SIG-M5 (cell line): ENCODE measurements around the gene NCK1.

Experiments
- DNase-seq: peaks from one replicate; lab custom pipeline; 2025; lab: John Stamatoyannopoulos, UW

Gene NCK1

DNA sequence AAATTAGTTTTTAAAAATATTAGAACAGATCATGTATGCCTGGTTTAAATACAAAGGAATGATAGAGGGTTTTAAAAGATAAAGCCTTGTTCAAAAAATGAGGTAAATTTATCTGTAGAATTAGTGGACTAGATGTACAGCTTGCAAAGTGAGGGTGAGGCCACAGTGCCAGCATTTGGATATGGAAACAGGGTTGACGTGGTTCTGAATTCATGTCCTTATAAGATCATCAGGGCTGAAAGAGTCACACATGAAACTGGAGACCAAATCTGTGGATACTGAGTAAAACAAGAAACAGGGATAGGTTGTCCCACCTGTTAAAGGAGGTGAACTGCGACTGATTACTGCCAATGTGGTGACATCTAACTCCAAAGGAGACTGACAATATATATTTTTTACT lies 46.3 kb downstream of the NCK1 start:
- DNase-seq: no peak

DNA sequence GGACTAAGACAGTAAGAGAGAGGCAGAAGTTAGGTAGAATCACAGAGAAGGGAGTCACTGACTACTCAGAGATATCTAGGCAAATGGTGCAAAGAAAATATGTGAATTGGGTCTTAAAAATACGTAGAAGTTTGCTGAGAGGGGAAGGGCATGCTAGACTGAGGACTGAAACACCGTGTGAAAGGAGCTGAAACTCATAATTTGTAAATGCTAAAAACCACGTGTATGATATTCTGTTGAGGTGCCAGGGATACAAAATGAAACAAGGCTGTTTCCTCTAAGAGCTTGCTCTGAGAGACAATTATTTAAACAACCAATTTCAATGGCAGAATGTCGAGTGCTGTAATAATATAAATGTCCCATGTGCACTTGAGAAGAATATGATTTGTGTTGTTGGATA lies 47.2 kb downstream of the NCK1 start:
- no peak for DNase-seq

DNA sequence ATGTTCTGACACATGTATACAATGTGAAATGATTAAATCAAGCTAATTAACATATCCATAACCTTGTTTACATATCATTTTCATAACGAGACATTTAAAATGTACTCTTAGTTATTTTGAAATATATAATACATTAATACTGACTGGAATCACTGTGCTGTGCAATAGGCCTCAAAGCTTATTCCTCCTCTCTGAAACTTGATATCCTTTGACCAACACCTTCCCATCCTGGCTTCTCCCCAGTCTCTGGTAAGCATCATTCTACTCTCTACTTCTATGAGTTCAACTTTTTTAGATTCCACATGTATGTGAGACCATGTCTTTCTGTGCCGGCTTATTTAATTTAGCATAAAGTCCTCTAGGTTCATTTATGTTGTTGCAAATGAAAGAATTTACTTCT lies 48.7 kb downstream of the NCK1 start:
- no peak for DNase-seq

DNA sequence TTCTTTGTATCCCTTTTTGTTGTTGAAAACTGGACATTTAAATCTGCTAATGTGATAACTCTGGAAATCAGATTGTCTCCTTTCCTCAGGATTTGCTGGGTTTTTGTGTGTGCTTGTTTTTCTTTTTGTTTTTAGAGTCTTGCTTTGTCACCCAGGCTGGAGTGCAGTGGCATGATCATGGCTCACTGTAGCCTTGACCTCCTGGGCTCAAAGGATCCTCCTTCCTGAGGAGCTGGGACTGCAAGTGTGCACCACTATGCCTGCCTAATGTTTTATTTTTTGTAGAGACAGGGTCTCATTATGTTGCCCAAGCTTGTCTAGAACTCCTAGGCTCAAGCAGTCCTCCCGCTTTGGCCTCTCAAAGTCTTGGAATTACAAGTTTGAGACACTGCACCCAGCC lies 51.2 kb downstream of the NCK1 start:
- DNase-seq: no peak

DNA sequence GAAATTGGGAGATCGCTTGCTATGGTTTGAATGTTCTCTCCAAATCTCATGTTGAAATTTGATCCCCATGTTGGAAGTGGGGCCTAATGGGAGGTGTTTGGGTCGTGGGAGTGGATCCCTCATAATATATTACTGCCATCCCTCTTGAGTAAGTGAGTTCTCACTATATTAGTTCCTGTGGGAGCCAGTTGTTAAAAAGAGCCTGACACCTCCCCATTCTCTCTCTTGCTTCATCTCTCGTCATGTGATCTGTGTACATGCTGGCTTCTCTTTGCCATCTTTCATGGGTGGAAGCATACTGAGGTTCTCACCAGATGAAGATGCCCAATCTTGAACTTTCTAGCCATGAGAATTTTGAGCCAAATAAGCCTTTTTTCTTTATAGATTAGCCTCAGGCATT lies 52.7 kb downstream of the NCK1 start:
- no peak for DNase-seq

DNA sequence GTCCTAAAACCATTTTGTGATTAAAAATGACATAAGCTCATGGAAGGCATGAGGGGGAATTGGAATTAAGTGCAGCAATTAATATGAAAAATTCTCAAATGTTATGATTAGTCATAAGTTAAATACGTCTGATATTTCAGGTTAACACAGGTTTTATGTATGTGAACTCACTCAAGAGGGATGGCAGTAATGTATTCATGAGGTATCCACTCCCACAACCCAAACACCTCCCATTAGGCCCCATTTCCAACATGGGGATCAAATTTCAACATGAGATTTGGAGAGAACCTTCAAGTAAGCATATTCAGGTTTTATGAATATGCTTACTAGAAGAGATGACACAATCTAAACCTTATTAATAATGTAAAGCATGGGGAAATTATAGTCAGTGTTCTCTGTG lies 54.2 kb downstream of the NCK1 start:
- DNase-seq: no peak

DNA sequence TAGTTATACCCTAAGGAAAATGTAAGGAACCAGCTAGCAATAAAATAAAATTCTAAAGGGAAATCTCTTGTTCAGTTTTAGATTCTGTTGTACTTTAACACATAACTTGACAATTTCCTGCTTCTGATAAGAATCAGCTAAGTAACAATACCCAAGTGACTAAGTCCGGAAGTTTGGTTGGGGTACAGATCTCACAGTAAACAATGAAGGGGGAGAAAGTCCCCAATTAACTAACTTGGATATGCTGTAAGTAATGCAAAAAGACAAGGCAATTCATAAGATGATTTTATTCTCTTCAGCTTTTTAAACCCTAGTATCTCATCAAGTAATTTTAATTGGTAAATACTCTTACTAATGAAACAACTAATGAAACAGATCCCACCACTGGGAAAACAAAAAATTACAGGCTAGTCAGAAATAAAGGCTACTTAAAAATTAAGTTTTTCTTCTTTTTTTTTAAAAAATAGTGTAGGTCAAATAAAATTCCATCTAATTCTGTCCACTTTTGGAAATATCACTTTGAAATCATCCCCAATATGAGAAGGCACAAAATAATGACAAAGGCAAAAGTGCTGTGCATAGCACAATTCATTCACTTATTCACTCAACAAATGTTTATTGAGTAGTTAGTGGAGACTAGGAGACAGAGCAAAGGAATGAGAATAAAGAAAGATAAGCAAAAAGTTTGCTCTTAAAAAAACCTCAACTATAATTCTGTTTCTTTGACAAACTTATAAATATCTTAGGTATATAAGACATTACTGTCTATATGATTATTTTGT lies 58.0 kb downstream of the NCK1 start:
- DNase-seq: no peak

DNA sequence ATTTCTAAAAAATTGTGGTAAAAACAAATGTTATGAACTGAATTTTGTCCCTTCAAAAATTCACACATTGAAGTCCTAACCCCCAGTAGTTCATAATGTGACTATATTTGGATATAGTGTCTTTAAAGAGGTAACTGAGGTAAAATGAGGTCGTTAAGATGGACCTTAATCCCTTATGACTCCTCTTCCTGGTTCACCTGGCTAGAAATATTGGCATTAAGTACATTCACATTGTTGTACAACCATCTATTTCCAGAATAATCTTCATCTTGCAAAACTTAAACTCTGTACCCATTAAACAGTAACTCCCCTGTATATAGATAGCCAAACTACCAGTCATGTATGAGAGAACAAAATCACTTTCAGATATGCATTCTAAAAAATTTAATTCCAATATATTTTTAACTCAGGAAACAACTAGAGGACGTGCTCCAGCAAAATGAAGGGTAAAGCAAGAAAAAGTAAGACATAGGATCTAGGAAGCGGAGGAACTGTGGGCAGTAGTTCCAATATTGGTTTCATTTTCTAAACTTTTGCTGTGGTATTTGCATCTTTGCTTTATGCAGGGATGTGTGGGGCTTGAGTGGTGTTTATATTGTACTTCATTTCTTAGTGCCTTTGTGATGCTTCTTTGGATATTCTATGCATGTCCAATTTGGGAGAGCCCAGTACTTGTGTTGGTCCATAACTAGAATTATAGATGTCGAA lies 59.0 kb downstream of the NCK1 start:
- no peak for DNase-seq

DNA sequence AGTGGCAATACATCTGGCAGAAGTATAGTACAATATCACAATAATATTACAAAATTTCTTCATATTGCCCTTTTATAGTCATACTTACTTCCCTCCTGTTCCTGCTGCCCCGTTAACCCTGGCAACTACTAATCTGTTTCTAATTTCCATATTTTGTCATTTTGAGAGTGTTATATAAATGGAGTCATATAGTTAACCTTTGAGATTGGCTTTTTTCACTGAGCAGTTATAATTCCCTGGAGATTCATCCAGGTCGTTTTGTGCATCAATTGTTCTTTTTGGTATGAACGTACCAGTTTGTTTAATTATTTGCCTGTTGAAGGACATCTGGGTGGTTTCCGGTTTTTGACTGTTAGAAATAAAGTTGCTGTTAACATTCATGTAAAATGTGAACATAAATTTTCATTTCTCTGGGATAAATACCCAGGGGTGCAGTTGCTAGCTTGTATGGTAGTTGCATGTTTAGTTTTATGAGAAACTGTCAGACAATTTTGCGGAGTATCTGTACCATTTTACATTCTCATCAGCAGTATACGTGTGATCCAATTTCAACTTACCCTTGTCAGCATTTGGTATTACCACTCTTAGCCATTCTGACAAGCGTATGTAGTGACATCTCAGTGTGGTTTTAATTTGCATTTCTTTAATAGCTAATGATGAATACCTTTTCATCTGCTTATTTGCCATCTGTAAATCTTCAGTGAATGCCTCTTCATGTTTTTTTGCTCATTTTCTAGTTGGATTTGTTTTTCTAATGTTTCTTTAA lies 63.6 kb downstream of the NCK1 start:
- no peak for DNase-seq

DNA sequence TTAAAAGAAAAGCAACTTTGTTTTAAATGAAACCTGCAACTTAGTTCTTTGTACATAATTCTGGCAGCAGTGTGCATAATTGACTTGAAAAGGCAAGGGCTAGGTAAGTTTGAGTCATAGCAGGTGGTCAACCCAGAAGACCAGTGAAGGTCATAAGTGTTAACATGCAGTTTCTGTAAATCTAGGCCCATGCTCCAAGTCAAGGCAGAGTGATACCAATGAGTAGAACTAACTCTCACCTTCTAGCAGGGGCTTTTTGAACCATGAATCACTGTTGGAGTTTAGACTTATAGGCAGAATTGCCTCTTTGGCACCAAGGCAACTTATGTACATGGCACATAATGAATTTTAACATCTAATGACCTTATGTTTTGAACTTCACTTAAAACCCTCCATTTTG lies 66.2 kb downstream of the NCK1 start:
- no peak for DNase-seq

DNA sequence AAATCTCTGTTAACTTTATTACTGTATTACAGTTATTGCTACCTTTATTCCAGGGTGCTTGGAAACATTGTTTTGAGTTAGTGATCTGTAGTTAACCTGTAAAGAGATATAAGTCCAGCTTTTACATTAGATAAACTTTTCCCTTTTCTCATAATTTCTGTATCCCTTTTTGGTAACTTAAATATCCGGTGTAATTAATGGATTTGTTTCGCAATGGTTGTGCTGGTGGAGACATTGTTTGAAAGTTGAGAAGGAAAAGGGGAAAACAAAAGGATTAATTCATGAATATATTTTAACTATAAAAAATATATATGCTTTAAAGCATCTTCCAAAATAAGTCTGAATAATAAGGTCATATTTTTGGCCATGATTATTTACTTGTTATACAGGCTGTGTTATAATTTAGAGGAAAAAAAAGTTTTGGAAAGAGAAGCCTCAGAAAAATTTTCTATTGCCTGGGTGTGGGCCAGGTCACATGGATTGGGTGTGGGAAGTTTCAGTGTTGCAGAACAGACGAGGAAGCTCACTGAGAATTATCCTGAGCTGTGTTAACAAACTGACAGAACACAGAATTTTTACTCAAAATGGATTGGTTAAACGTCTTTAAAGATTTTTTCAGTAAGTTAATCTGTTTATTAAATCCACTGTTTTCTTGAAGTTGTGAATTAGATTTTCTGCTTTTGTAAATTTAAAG lies 68.1 kb downstream of the NCK1 start:
- no peak for DNase-seq

DNA sequence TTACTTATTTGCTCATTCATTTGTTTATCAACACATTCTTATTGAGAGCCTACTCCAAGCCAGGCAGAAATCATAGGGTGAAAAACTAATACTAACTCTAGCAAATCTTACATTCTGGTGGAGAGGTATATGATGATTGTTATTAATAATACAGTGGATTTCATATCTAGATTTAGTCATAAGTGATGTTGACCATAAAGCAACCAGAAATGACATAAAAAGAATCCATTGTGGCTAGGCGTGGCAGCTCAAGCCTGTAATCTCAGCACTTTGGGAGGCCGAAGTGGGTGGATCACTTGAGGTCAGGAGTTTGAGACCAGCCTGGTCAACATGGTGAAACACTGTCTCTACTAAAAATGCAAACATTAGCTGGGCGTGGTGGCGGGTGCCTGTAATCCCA lies 69.6 kb downstream of the NCK1 start:
- no peak for DNase-seq

DNA sequence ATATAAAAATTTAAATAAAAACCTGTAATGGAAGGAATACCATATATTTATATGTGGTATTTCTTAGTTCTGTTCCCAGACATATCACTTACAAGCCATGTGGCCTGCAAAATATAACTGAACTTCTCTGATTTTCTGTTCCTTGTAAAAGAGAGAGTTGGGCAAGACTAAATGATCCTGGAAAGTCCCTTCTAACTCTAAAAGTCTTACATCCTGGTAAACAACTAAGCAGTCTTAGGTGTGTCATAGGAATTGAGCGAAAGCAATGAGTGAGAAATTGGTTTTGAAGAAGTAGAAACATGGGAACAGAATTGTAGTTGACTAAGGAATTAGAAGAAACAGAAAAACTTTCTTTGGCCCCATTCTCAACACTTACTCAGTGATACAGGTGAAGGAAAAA lies 70.5 kb downstream of the NCK1 start:
- no peak for DNase-seq

DNA sequence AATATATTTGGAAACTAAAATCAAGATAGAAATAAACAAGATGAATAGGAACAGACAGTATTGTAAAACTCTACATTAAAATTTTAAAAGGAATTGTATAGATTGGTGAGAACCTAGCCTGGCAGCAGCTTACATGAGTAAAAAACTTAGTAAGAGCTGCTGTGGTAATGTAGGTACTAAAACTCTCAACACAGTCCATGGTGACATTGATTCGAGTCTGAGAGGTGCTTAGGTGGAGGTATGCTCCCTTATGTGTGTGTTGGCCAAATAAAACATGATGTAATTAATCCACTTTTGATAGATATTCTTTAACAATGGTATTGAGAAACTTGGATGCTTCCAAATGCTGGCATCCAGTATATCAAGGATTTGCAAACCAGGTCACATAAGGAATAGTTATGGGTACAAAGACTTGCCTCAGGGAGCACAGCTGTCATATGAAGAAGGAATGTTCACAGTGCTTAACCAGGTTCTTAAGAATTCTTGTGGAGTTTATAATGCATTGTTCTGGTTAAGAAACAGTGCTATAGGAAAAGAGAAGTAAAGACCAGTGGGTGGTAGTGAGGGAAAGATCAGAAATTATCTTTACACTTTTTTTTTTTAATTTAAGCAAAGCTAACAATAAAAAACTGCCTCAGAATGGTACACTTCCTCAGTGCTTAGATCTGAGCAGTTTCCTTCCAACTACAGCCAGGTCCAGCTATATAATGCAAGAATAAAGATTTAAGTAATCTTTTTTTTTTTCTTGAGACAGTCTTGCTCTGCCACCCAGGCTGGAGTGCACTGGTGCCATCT lies 71.2 kb downstream of the NCK1 start:
- no peak for DNase-seq

DNA sequence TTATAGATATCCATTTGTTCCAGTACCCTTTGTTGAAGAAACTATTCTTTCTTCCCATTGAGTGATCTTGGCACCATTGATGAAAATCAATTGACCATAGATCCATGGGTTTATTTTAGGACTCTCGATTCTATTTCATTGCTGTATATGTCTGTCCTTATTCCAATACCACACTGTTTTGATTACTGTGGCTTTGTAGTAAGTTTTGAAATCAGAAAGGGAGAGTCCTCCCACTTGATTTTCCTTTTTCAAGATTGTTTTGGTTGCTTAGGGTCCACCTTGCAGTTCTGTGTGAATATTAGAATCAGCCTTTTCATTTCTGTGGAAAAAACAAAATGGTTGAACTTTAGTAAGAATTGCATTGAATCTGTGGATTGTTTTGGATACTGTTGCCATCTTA lies 75.2 kb downstream of the NCK1 start:
- DNase-seq: no peak

DNA sequence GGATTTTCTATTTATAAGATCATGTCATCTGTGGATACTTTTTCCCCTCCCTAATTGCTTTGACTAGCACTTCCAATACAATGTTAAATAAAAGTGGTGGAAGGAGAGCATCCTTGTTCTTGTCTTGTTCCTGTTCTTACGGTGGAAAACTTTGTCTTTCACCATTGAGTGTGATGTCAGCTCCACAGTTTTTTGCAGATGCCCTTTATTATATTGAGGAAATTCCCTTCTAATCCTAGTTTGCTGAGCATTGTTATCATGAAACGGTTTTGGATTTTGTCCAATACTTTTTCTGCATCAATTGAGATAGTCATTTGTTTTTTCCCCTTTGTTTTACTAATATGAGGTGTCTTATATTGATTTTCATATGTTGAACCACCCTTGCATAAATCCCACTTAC lies 75.8 kb downstream of the NCK1 start:
- no peak for DNase-seq

DNA sequence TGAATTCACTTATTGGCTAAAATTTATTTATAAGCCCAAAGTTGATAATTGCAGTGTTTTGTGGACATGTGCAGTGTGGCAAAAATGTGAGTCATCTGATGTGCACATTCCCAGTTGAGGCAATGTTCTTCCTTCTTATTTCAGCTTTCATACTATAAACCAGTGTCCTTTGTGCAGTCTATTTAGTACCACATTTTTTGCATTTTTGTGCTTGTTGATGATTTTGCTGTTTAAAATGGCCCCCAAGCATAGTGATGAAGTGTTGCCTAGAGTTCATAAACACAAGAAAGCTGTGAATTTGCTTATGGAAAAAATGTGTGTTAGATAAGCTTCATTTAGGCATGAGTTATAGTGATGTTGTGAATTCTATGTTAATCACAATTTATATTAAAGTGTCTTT lies 76.3 kb downstream of the NCK1 start:
- no peak for DNase-seq

DNA sequence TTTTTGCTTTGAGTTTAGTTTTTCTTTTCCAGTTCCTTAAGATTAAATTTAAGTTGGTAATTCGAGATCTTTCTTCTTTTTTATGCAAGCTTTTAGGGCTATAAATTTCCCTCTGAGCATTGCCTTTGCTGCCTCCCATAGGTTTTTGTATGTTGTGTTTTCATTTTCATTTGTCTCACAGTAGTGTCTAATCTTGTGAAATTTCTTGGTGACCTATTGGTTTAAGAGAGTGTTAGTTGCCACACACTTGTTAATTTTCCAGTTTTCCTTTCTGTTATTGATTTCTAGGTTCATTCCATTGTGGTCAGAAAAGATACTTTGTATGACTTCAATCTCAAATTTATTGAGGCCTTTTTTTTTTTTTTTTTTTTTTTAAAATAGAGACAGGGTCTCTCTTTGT lies 77.5 kb downstream of the NCK1 start:
- no peak for DNase-seq

DNA sequence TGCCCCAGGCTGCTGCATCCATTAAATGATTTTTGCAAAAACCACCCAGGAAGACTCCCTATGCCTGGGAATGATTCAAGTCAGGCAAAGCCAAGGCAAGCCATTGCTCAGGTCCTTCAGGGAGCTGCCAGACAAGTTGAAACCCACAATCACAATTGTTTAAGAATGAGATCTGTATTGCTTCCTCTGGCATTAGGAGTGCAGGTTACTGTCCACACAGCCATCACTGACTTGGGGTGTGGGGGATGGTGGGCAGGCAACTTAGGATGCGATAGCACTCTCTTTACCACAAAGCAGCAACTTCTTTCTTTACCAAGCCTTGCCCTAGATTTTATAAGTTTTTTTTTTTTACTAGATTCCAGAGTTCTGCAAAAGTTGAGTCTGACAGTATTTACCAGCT lies 80.8 kb downstream of the NCK1 start:
- DNase-seq: no peak

DNA sequence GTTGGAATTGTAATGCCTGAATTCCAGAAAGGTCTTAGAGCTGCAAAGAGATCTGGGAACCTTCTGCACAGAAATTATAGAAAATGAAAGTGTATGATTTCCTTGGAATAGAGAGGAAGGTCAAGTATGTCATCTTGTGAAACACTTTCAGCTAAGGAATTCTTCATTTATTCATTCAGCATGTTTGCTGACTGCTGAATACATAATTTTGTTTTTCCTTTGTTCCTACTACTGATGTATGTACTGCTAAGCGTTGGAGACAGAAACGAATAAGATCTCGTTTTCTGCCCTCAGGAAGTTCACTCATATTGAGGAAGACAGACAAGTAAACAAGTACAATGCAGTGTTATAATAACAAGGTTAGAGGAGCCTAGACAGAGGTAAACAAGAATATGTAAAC lies 81.4 kb downstream of the NCK1 start:
- DNase-seq: no peak

DNA sequence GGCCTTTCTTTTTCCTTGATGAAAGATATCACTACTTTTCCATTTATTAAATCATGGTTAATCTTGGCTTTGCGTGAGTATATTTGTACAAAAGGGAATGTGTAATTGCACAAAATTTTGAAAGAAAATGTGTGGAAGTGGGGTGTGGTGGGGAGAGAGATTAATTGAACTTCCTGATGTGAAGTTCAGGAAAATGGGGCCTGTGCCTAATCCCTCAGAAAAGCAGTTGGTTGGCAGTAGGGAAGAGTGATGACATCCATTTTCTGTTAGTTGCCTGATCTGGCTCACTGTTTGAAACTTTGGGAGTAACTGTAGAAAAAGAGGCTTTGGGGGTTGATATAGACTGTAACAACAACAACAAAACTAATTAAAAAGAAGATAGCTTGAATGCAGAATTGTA lies 85.0 kb downstream of the NCK1 start:
- no peak for DNase-seq

DNA sequence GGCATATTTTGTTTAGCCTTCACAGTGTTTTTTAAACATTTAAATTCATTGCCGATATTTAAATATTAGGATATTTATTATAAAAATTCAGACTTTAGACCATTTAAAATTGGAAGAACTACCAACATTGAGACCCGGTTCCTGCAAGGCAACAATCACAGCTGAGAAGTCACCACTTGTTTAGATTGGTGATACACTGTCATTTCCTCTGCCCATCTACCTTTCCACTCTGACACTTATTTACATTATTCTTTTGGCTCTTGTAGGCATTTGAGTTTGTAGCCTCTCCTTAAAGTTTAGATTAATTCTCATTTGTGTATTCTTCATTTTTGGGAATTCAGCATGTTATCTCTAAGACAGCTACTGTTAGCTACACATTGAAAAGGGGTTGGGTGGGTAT lies 85.5 kb downstream of the NCK1 start:
- DNase-seq: no peak
